Gastrocnemius medialis (tissue), 4 donors: ENCODE results near the gene ZNF442.
"Not testable (repeated sequence)": the region's sequence is repeated elsewhere in the genome, so short reads cannot be mapped to it uniquely, and the experiment has no call there.

Experiments used
- POLR2A ChIP-seq, 2 donors: fragments of 450-650 bp; IDR thresholded peaks; one replicate each; pipeline ENCODE4 v1.6.1; 2017; ENCODE audit warnings: antibody characterized with exemption in 2 of 2, mild to moderate bottlenecking in 2 of 2, moderate library complexity in 2 of 2
- TF ChIP-seq, protein P1 (sequence below), 5 experiments: fragments of 450-650 bp in 3 of 5; fragments of 200-600 bp in 2 of 5; sonication (generic) in 2 of 5; IDR thresholded peaks in 4 of 5; conservative IDR thresholded peaks in 1 of 5; 1 replicate in 4 of 5; 2 replicates in 1 of 5; pipeline ENCODE4 v1.5.1; 2016 to 2019; ENCODE audit warnings: antibody characterized with exemption in 5 of 5, mild to moderate bottlenecking in 3 of 5, moderate library complexity in 3 of 5

DNA sequence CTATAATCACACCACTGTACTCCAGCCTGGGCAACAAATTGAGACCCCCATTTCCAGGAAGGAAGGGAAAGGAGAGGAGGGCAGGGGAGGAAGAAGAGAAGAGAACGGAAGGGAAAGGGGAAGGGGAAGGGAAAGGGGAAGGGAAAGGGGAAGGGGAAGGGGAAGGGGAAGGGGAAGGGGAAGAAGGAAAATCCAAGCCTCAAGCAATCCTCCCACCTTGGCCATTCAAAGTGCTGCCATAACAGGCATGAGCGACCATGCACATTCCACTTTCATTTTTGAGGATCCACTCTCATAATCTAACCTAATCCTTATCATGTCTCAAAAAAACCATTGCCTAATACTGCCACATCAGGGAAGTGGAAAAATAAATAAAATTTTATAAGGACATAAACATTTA lies 20.9 kb upstream of the ZNF442 start:
- not testable (repeated sequence) for TF ChIP-seq POLR2A (IDR thresholded peaks at IDR 0.05)
- TF ChIP-seq, protein P1, sequence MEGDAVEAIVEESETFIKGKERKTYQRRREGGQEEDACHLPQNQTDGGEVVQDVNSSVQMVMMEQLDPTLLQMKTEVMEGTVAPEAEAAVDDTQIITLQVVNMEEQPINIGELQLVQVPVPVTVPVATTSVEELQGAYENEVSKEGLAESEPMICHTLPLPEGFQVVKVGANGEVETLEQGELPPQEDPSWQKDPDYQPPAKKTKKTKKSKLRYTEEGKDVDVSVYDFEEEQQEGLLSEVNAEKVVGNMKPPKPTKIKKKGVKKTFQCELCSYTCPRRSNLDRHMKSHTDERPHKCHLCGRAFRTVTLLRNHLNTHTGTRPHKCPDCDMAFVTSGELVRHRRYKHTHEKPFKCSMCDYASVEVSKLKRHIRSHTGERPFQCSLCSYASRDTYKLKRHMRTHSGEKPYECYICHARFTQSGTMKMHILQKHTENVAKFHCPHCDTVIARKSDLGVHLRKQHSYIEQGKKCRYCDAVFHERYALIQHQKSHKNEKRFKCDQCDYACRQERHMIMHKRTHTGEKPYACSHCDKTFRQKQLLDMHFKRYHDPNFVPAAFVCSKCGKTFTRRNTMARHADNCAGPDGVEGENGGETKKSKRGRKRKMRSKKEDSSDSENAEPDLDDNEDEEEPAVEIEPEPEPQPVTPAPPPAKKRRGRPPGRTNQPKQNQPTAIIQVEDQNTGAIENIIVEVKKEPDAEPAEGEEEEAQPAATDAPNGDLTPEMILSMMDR (IDR thresholded peaks at IDR 0.05 in 4 of 5, conservative IDR thresholded peaks at IDR 0.05 in 1 of 5): not testable (repeated sequence)
